ENCODE results near the gene RNF43. TPM values are rescaled to one million over a fixed set of nuclear protein-coding genes. Genes with fewer than 3 reads are reported as not detected.
A peak's percentile ranks its signal among the peaks of the same experiment; 100 is the strongest.

RNF43 gene
- total and polyA plus RNA-seq, 3 experiments from 2014 or later = 0.47 to 1.4 (median 1.2) TPM

DNA sequence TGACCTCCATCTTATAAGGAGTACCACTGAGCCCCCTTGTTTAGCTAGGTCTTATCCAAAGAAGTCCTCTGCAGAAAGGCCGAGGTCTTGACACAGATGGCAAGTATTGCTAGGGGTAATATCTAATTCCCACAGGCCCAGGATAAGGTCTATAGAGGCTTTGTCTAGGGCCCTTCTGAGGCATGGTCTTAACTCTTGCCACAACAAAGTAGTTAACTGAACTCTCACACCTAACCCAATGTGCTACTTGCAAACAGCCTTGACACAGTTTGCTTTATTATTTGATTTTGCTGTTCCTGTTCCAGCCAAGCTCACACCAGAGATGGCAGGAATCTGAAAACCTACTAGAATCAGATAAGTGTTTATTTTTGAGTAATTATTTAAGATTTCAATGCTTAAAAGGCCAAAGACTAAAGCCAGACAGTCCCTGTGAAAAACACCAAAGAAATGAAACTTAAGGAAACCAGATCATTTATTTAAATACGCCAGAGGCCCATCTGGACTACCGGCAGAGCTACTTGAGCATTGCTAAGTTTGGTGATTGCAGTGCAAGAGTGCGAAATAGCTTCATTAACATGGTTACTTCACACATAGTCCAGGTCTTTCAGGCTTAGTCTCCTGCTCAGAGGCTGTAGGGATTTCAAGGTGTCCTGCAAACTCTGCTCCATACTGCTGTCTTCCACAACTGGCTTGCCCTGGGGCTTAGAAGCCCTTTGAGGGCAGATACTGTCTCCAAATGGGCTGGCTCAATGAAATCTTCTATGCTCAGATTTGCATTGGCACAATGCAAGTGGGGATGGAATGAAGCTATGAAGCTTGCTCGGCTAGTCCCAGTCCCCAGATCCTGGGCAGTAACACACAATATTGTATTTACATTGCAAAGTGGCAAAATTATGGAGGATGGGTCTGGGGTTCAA is 36.9 kb downstream of the RNF43 start:
- Mint-ChIP-seq H3K4me1 (peaks cover 42 to 62% (median 43%) of the 10 kb centered on the region in 3 donors), H3K4me3 (peak overlapping the region in 5 of 7 donors; percentile 1 to 60 (median 40)), H3K27ac (peak overlapping the region; percentile 45 to 90 (median 80)), H3K9me3 (no peaks in the 10 kb centered on the region), H3K27me3 (no peaks in the 10 kb centered on the region), H3K36me3 (no peaks in the 10 kb centered on the region)
- CTCF ChIA-PET = interaction anchor here (1.0 to 1.4 kb wide), 3 partner anchors 35 to 130 kb away, joined by 3 to 5 read pairs (median 3); no protein-coding TSS in a partner anchor
- Histone ChIP-seq H3K9me3 (ENCODE audit: low read length) (no peaks in the 10 kb centered on the region), H3K4me1 (ENCODE audit: insufficient read depth, low read length) (peaks cover 53% of the 10 kb centered on the region), H3K27me3 (ENCODE audit: insufficient read depth, low read length, poor library complexity, severe bottlenecking) (no peaks in the 10 kb centered on the region), H3K4me3 (ENCODE audit: low read length) (no peak overlapping the region), H3K27ac (ENCODE audit: low read depth, low read length) (no peak overlapping the region), H3K36me3 (ENCODE audit: insufficient read depth, low read length) (no peaks in the 10 kb centered on the region)
- no peak for DNase-seq
- POLR2A ChIA-PET = interaction anchor here (1.5 kb wide), 1 partner anchor 29 kb away, joined by 4 read pairs; the partner anchor contains the start of gene SUPT4H1

DNA sequence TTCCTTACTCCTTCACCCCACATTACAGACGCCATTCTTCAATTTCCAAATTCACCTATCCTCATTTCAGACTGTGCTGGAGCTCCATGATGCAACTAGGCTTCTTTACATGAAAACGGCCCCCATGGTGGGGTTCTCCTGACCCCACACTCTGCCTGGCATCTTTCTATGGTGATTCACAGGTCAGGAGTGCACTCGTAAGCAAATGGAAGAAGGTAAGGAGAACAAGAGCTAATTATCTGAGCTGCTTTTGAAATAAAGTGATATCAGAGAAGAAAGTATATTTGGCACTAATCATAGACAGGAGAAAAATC is 37.9 kb downstream of the RNF43 start:
- Mint-ChIP-seq H3K9me3 (no peaks in the 10 kb centered on the region), H3K27ac (peak overlapping the region; percentile 64 to 90 (median 78)), H3K4me1 (peaks cover 42 to 54% (median 43%) of the 10 kb centered on the region in 3 donors), H3K36me3 (no peaks in the 10 kb centered on the region), H3K27me3 (no peaks in the 10 kb centered on the region), H3K4me3 (peak overlapping the region in 6 of 7 donors; percentile 2 to 66 (median 26))
- H3K4me1 ChIP-seq (ENCODE audit: insufficient read depth, low read length) = peaks cover 53% of the 10 kb centered on the region
- DNase-seq = no peak
- no peaks in the 10 kb centered on the region for H3K36me3 ChIP-seq (ENCODE audit: insufficient read depth, low read length)
- no peak overlapping the region for H3K27ac ChIP-seq (ENCODE audit: low read depth, low read length)
- no peaks in the 10 kb centered on the region for H3K27me3 ChIP-seq (ENCODE audit: insufficient read depth, low read length, poor library complexity, severe bottlenecking)
- ChIA-PET POLR2A (interaction anchor here (1.5 kb wide), 1 partner anchor 28 kb away, joined by 4 read pairs; the partner anchor contains the start of gene SUPT4H1), CTCF (interaction anchor here (1.3 to 1.4 kb wide), 2 partner anchors 36 to 62 kb away, joined by 3 to 5 read pairs; no protein-coding TSS in a partner anchor)
- no peak overlapping the region for H3K4me3 ChIP-seq (ENCODE audit: low read length)
- no peaks in the 10 kb centered on the region for H3K9me3 ChIP-seq (ENCODE audit: low read length)

DNA sequence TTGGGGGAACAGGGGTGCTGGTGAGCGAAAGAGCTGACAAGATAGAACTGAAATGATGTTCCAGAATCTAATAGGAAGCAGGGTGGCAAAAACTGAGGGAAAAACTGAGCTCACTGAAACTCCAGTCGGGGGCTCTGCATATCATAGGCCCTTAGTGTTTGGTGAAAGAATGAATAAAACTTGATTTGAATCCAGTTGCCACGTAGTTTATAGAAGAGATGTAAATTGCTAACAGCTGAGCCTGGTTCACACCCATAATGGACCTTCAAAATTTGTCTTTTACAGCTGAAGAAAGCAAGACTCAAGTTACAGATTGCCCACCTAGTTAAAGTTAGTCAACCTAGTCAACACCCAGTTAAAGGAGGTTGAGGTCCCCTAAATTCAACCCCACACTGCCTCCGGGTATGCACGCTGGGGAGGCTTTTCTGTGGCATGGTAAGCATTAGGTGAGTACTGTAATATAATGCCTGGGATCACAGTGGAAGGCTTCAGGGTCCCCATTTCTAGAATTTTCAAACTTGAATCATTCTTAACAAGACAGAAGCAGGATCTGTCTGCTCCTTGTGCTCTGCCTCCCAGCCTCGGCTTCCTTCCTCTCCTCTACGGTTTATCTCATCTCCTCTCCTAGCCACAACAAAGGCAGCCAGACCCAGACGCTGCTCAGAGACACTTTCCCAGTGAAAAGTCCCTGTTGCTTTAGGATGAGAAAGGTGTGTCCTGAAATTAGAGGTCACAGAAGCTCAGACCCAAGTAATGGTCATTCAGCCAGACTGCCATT is 38.4 kb downstream of the RNF43 start:
- no peaks in the 10 kb centered on the region for H3K9me3 ChIP-seq (ENCODE audit: low read length)
- H3K4me1 ChIP-seq (ENCODE audit: insufficient read depth, low read length) = peaks cover 53% of the 10 kb centered on the region
- H3K36me3 Mint-ChIP-seq = peaks cover 0 to under 1% (median 0%) of the 10 kb centered on the region in 3 donors
- DNase-seq = no peak
- peaks cover 40 to 49% (median 43%) of the 10 kb centered on the region in 3 donors for H3K4me1 Mint-ChIP-seq
- H3K36me3 ChIP-seq (ENCODE audit: insufficient read depth, low read length) = no peaks in the 10 kb centered on the region
- ChIA-PET POLR2A (interaction anchor here (1.5 kb wide), 1 partner anchor 27 kb away, joined by 4 read pairs; the partner anchor contains the start of gene SUPT4H1), CTCF (interaction anchor here (0.9 to 1.4 kb wide), 4 partner anchors 23 to 62 kb away, joined by 3 to 5 read pairs (median 4); no protein-coding TSS in a partner anchor)
- H3K4me3 Mint-ChIP-seq = peak overlapping the region in 6 of 7 donors; percentile 2 to 66 (median 26)
- no peak overlapping the region for H3K27ac ChIP-seq (ENCODE audit: low read depth, low read length)
- H3K27me3 ChIP-seq (ENCODE audit: insufficient read depth, low read length, poor library complexity, severe bottlenecking) = no peaks in the 10 kb centered on the region
- H3K27me3 Mint-ChIP-seq = no peaks in the 10 kb centered on the region
- H3K9me3 Mint-ChIP-seq = no peaks in the 10 kb centered on the region
- H3K4me3 ChIP-seq (ENCODE audit: low read length) = no peak overlapping the region
- peak overlapping the region; percentile 64 to 90 (median 78) for H3K27ac Mint-ChIP-seq

DNA sequence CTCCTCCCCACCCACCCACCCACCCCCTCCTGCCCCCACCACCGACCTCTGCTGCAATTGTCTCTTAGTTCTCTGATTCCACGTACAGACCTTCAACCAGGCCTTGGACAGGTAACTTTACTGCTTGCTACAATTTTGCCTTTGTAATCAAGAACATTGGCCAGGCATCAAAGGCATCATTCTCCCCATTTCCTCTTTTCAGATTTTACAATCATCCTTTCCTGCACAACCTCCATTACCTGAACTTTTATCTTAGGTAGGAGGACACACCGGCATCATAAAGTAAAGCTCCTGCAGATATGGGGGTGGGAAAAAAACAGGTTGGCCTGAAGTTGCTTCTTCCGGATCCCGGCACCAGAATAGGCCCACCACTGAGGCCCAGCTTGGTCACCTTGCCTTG is 39.7 kb downstream of the RNF43 start:
- H3K36me3 Mint-ChIP-seq = peaks cover 0 to 5% (median 0%) of the 10 kb centered on the region in 3 donors
- POLR2A ChIA-PET = no interaction called here
- H3K9me3 ChIP-seq (ENCODE audit: low read length) = no peaks in the 10 kb centered on the region

DNA sequence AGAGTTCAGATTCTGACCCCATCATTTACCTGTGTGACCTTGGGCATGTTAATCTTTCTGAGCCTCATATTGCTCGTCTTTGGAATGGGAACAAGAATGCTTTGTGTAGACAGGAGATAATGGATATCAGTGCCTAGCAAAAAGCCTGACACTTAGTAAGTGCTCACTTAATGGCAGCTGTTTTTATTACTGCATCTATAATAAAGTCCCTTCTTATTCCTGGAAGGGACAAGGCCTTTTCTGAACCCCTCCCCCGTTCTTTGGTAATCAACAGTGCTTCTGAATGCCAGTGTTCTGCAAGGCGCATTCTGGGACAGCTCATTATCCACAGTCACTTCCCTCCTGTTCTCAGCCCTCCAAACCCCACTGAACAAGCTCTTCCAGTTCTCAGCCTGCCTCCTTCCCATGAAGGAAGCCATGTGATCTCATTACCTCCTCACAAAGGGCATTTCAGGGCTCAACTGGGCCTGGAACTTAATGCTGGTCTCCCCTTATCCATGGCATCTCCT is 40.2 kb downstream of the RNF43 start:
- CTCF ChIA-PET = no interaction called here
- no peaks in the 10 kb centered on the region for H3K27me3 Mint-ChIP-seq

More for the DNA sequence above, 39.7 kb downstream of the RNF43 start:
- Mint-ChIP-seq H3K9me3 (no peaks in the 10 kb centered on the region), H3K27me3 (no peaks in the 10 kb centered on the region), H3K27ac (peak overlapping the region in 1 of 8 donors; percentile 68), H3K4me3 (no peak overlapping the region), H3K4me1 (peaks cover 35 to 45% (median 40%) of the 10 kb centered on the region in 3 donors)
- CTCF ChIA-PET = interaction anchor here (0.9 to 1.2 kb wide), 2 partner anchors 22 to 60 kb away, joined by 3 to 5 read pairs; no protein-coding TSS in a partner anchor
- Histone ChIP-seq H3K4me1 (ENCODE audit: insufficient read depth, low read length) (peaks cover 48% of the 10 kb centered on the region), H3K27me3 (ENCODE audit: insufficient read depth, low read length, poor library complexity, severe bottlenecking) (no peaks in the 10 kb centered on the region), H3K27ac (ENCODE audit: low read depth, low read length) (no peak overlapping the region), H3K36me3 (ENCODE audit: insufficient read depth, low read length) (no peaks in the 10 kb centered on the region), H3K4me3 (ENCODE audit: low read length) (no peak overlapping the region)
- DNase-seq = no peak

DNA sequence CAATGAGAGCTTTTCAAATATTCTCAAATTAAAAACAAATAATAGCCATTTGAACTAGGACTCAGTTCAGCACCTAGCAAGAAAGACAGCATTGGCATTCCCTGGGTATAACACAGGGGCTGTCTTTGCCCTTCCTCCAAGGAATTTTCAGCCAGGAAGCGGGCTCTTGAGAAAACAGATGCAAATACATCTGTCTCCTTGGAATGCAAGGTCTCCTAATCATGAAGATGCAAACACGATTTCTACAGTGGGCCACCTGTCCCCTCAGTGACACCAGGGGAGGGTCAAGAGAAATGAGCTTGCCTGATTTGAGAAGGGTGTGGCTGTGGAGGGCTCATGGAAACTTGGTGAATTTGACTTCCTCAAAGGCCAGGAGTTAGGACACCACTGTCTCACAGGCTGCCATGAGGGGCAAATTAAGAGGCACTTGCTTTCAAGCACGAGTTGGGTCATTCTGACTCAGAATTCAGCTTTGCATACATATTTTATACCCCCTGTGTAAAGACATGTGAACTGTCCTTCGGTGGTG is 40.8 kb downstream of the RNF43 start:
- peaks cover 29 to 45% (median 41%) of the 10 kb centered on the region in 3 donors for H3K4me1 Mint-ChIP-seq
- no peak overlapping the region for H3K27ac Mint-ChIP-seq
- POLR2A ChIA-PET = no interaction called here
- Histone ChIP-seq H3K36me3 (ENCODE audit: insufficient read depth, low read length) (no peaks in the 10 kb centered on the region), H3K9me3 (ENCODE audit: low read length) (no peaks in the 10 kb centered on the region), H3K27me3 (ENCODE audit: insufficient read depth, low read length, poor library complexity, severe bottlenecking) (no peaks in the 10 kb centered on the region), H3K27ac (ENCODE audit: low read depth, low read length) (no peak overlapping the region), H3K4me1 (ENCODE audit: insufficient read depth, low read length) (peaks cover 37% of the 10 kb centered on the region), H3K4me3 (ENCODE audit: low read length) (no peak overlapping the region)
- H3K27me3 Mint-ChIP-seq = no peaks in the 10 kb centered on the region
- no peaks in the 10 kb centered on the region for H3K9me3 Mint-ChIP-seq
- H3K4me3 Mint-ChIP-seq = no peak overlapping the region
- peaks cover 0 to 6% (median 0%) of the 10 kb centered on the region in 3 donors for H3K36me3 Mint-ChIP-seq
- CTCF ChIA-PET = no interaction called here
- DNase-seq = no peak

More for the DNA sequence above, 40.2 kb downstream of the RNF43 start:
- H3K4me3 Mint-ChIP-seq = no peak overlapping the region
- Histone ChIP-seq H3K9me3 (ENCODE audit: low read length) (no peaks in the 10 kb centered on the region), H3K4me1 (ENCODE audit: insufficient read depth, low read length) (peaks cover 43% of the 10 kb centered on the region), H3K27ac (ENCODE audit: low read depth, low read length) (no peak overlapping the region), H3K27me3 (ENCODE audit: insufficient read depth, low read length, poor library complexity, severe bottlenecking) (no peaks in the 10 kb centered on the region), H3K36me3 (ENCODE audit: insufficient read depth, low read length) (no peaks in the 10 kb centered on the region), H3K4me3 (ENCODE audit: low read length) (no peak overlapping the region)
- POLR2A ChIA-PET = no interaction called here
- no peak for DNase-seq
- H3K36me3 Mint-ChIP-seq = peaks cover 0 to 6% (median 0%) of the 10 kb centered on the region in 3 donors
- no peaks in the 10 kb centered on the region for H3K9me3 Mint-ChIP-seq
- H3K4me1 Mint-ChIP-seq = peaks cover 33 to 45% (median 40%) of the 10 kb centered on the region in 3 donors
- peak overlapping the region in 1 of 8 donors; percentile 56 for H3K27ac Mint-ChIP-seq

DNA sequence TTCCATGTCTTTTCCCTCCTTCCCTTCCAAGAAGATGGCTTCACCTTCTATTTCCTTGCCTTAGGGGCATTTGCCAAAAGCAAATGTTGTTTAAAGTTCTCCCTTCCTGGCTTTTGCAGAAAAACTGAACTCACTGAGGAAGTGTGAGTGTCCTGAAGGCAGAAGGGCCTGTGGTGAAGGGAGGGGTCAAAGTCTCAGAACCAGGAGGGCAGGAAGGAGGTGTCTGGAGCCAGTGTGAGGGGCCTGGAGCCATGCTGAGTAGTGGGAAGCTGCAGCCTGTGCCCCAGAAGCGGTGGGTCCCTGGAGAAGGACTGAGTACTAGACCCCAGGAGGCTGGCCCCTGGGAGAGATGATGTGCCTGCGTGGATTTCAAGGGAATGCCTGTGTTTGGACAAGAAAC is 41.5 kb downstream of the RNF43 start:
- H3K27me3 Mint-ChIP-seq = no peaks in the 10 kb centered on the region
- H3K4me1 Mint-ChIP-seq = peaks cover 31 to 45% (median 42%) of the 10 kb centered on the region in 3 donors
- peaks cover 0 to 6% (median 0%) of the 10 kb centered on the region in 3 donors for H3K36me3 Mint-ChIP-seq
- H3K27ac Mint-ChIP-seq = no peak overlapping the region
- no peak overlapping the region for H3K4me3 ChIP-seq (ENCODE audit: low read length)
- ChIA-PET CTCF (no interaction called here), POLR2A (no interaction called here)
- H3K36me3 ChIP-seq (ENCODE audit: insufficient read depth, low read length) = no peaks in the 10 kb centered on the region
- H3K9me3 Mint-ChIP-seq = no peaks in the 10 kb centered on the region
- H3K4me3 Mint-ChIP-seq = no peak overlapping the region
- DNase-seq = no peak
- no peaks in the 10 kb centered on the region for H3K27me3 ChIP-seq (ENCODE audit: insufficient read depth, low read length, poor library complexity, severe bottlenecking)
- no peaks in the 10 kb centered on the region for H3K9me3 ChIP-seq (ENCODE audit: low read length)
- H3K4me1 ChIP-seq (ENCODE audit: insufficient read depth, low read length) = peaks cover 32% of the 10 kb centered on the region
- H3K27ac ChIP-seq (ENCODE audit: low read depth, low read length) = no peak overlapping the region

All from CD8-positive, alpha-beta memory T cell (primary cell).